ENCODE results near the gene PAX2.
A peak's percentile ranks its signal among the peaks of the same experiment; 100 is the strongest.

PAX2 gene

DNA sequence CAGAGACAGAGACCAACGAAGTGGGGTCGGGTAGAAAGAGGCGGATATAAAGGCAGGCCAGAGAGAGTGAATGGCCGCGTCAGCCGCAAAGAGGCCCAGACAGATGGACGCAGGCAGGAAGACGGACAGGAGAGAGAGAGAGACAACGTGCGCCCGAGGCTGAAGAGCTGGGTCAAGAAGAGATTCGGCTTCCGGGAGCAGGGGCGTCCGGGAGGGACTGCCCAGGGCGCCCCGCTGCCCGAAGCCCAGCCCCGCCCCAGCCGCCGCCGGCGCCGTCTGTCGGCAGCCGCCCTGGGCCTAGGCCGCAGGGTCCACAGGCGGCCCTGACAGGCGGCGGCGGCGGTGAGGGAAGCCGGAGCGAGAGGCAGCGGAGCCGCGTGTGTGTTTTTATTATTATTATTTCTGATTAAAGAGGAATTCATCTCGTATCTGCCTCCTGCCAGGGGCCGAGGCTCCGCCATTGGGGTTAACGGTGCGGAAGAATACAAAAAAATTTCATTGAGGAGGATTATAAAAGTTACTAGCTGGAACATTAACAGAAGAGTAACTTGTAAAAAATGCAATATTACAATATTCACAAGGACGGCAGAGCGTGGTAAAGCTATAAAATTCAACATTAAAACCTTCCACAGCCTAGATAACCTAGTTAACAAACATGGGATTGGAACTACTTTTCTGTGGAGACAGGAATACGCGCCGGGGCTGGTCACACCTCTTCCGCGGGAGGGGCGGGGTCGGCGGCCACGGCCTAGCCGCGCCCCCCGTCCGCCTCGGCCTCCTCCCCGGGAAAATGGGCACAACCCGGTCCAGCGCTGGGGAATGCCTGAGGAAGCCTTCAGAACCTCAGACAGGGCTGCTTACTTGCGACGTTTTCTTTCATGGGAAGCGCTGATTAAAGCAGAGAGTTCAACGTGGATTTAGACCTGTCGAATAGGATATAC is 29.7 kb upstream of the PAX2 start:
- H3K27me3 Mint-ChIP-seq: peaks cover 97% of the 10 kb centered on the region
- no peaks in the 10 kb centered on the region for H3K9me3 Mint-ChIP-seq
- H3K4me3 Mint-ChIP-seq: peak overlapping the region; percentile 37
- peaks cover 11% of the 10 kb centered on the region for H3K4me1 Mint-ChIP-seq
- no peak for ATAC-seq
- H3K27ac Mint-ChIP-seq: no peak overlapping the region
- no peaks in the 10 kb centered on the region for H3K36me3 Mint-ChIP-seq

DNA sequence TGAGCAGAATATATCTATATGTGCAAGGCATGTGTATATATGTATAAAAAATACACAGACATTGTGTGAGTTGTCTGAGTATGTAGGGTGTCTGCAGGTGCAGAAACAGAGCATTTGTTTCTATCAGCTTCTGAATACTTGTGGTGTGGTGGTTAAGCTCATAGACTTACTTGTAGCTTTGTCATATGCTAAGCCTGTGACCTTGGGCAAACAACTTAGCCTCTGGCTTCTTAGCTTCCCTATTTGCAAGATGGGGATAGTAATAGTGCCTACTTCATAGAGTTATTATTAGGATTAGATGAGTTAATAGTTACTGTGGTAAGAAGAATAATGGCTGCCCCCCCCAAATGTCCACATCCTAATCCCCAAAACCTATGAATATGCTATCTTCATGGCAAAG is 28.2 kb upstream of the PAX2 start:
- Mint-ChIP-seq H3K36me3 (no peaks in the 10 kb centered on the region), H3K27ac (no peak overlapping the region), H3K4me1 (peaks cover 11% of the 10 kb centered on the region), H3K27me3 (peaks cover 93% of the 10 kb centered on the region), H3K4me3 (no peak overlapping the region), H3K9me3 (no peaks in the 10 kb centered on the region)
- no peak for ATAC-seq

DNA sequence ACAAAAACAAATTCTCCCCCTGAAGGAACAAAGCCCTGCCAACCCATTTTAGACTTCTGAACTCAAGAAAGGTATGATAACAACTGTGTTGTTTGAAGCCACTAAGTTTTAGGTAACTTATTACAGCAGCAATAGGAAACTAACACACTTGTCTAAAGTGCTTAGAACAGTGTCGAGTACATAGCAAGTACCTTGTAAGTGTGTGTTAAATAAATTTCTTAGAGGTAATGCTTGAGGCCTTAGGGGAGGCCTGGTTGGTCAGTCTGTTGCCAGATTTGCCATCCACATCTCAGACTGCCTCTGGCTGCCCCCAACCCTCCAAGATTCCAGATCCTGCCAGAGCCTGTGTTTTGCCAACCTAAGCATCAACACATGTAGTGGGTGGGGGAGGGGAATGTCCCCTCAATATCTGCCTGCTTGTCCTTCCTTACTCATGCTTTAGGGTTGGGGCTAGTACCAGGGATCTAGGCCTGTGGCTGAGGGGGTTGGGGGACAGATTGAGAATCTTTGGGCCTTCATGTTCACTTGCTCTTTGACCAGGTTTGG is 27.1 kb upstream of the PAX2 start:
- Mint-ChIP-seq H3K27ac (no peak overlapping the region), H3K27me3 (peaks cover 93% of the 10 kb centered on the region), H3K36me3 (no peaks in the 10 kb centered on the region), H3K9me3 (no peaks in the 10 kb centered on the region), H3K4me1 (peaks cover 8% of the 10 kb centered on the region), H3K4me3 (no peak overlapping the region)
- no peak for ATAC-seq

DNA sequence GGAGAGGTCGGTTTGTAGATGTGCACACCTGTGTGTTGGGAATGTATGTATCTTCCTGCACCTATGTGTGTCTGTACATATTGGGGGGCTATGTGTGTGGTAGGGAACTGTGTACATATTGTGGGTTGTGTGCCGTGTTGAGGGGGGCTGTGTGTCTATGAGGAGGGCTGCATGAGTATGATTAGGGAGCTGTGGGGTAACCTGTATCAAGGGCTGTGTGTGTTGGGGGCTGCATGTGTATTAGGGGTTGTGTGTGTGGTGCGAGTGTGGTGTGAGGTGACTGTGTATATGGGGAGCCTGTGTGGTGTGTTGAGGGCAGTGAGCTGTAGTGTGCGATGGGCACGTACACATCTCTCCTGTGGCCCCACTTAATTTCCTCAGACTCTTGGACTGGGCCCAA is 22.2 kb upstream of the PAX2 start:
- no peak for ATAC-seq
- H3K27ac Mint-ChIP-seq: no peak overlapping the region
- no peak overlapping the region for H3K4me3 Mint-ChIP-seq
- no peaks in the 10 kb centered on the region for H3K36me3 Mint-ChIP-seq
- H3K9me3 Mint-ChIP-seq: no peaks in the 10 kb centered on the region
- H3K4me1 Mint-ChIP-seq: peaks cover 7% of the 10 kb centered on the region
- peaks cover 81% of the 10 kb centered on the region for H3K27me3 Mint-ChIP-seq

DNA sequence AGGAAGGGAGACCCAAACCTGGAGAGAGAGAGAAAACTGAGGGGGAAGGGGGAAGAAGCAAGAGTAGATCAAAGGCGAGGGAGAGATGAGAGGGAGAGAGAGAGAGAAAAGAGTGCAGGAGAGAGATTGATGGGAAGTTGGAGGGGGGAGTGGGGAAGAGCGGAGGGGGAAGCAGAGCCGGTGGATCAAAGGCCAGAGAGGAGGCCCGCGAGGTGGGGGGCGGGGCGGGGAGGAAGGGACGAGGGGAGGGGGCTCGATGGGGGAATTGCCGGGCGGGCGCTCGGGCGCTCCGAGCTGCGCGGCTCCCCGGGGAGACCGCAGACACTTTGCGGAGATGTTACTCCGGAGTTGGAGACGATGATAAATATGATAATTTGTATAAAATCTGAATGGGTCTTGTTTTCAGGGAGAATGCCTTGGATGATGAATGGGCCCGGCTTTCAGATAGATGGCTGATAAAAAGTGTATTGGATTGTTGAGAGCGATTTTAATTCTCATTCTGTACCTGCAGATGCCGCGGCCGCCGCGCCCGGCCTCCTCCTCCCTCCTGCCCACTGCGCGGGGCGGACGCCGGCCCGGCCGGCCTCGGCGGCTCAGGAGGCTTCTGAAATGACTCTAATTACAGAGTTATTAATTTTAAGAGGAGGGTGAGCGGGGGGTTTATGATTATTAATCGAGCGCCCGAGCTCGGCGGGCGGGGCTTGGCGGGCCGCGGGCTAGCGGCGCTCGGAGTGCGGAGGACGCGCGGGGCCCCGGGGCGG is 21.4 kb upstream of the PAX2 start:
- H3K4me3 Mint-ChIP-seq: peak overlapping the region; percentile 33
- H3K27ac Mint-ChIP-seq: no peak overlapping the region
- ATAC-seq: no peak
- H3K4me1 Mint-ChIP-seq: peaks cover 12% of the 10 kb centered on the region
- H3K9me3 Mint-ChIP-seq: no peaks in the 10 kb centered on the region
- no peaks in the 10 kb centered on the region for H3K36me3 Mint-ChIP-seq
- peaks cover 81% of the 10 kb centered on the region for H3K27me3 Mint-ChIP-seq

DNA sequence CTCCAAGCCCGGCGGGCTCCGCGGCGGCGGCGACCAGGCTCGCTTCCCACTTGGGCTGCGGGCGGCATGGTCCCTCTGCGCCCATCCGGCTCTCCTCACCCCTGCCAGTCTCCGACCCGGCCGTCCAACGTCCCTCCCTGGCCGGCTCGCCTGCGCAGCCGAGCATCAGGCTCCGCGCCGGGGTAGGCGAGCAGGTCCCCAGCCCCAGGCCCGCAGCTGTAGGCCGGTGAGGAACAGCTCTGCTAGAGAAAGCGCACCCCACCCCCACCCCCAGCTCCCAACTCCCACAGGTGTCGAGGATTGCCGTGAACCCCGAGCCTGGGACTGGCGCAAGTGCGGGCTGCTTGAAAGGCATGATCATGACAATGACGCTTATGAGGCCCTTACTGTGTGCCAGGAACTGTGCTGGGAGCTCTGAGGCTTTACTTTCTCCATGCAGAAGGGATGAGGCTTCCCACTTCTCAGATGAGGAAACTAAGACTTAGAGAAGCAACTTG is 20.8 kb upstream of the PAX2 start:
- no peak overlapping the region for H3K27ac Mint-ChIP-seq
- no peaks in the 10 kb centered on the region for H3K36me3 Mint-ChIP-seq
- H3K4me1 Mint-ChIP-seq: peaks cover 18% of the 10 kb centered on the region
- no peak overlapping the region for H3K4me3 Mint-ChIP-seq
- ATAC-seq: no peak
- H3K27me3 Mint-ChIP-seq: peaks cover 81% of the 10 kb centered on the region
- no peaks in the 10 kb centered on the region for H3K9me3 Mint-ChIP-seq

DNA sequence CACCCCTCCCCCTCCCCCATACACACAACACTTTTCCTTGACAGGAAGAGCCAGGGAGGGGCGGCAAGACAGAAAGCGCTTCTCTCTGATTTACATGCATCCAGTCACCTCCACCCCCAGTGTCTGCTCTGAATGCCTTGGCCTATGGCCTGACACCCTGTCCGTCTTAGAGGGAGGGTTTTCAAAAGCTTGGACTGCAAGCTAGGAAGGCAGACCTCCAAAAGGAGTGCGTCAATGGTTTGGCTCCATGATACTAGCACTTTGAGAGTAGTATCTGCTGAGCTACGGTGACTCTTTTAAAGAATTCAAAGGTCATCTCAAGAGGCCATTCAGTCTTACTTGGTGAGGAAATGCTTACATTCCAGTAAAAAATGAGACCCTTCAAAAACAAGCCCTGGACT is 20.3 kb upstream of the PAX2 start:
- H3K9me3 Mint-ChIP-seq: no peaks in the 10 kb centered on the region
- H3K27ac Mint-ChIP-seq: no peak overlapping the region
- no peaks in the 10 kb centered on the region for H3K36me3 Mint-ChIP-seq
- peaks cover 81% of the 10 kb centered on the region for H3K27me3 Mint-ChIP-seq
- H3K4me3 Mint-ChIP-seq: no peak overlapping the region
- no peak for ATAC-seq
- H3K4me1 Mint-ChIP-seq: peaks cover 23% of the 10 kb centered on the region

DNA sequence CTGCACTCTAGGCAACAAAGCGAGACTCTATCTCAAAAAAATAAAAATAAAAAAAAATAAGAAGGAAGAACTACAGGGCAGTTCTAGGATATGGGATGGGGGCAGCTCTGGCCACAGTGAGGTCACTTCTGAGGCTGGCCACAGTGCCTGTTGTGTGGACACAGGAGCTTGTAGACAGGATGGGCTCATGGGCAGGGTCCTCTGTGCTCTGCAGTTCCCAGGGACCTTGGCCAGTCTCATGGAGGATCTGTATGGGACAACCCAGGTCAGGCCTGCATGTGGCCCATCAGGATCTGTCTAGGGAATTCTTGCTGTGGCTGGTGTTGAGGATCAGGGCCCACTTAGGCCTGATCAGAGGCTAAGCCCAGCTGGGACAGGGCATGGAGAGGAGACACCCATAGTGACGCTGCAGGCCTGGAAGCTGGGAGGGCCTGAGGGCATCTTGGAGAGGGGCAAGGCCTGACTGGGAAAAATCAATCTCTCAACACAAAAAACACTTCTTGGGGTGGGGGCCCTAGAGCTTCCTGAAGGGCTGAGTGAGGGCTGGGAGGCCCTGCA is 19.4 kb upstream of the PAX2 start:
- no peak overlapping the region for H3K27ac Mint-ChIP-seq
- H3K4me1 Mint-ChIP-seq: peaks cover 29% of the 10 kb centered on the region
- H3K4me3 Mint-ChIP-seq: no peak overlapping the region
- no peaks in the 10 kb centered on the region for H3K9me3 Mint-ChIP-seq
- peaks cover 81% of the 10 kb centered on the region for H3K27me3 Mint-ChIP-seq
- no peak for ATAC-seq
- no peaks in the 10 kb centered on the region for H3K36me3 Mint-ChIP-seq

DNA sequence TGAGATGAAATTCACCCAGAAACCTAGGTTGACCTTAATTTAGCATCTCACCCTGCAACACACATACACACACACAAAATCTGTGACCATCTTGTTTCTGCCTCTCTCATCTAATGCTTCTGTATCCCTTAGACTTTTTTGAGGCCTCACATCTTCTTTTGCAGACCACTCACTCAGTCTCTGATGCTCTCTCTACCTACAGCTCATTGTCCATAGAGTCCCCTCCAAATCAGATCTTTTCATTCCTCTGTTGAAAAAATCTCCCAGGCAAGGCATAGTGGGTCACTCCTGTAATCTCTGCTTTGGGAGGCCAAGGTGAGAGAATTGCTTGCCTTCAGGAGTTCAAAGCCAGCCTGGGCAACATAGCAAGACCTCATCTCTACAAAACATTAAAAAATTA is 17.6 kb upstream of the PAX2 start:
- H3K9me3 Mint-ChIP-seq: no peaks in the 10 kb centered on the region
- ATAC-seq: no peak
- peaks cover 40% of the 10 kb centered on the region for H3K4me1 Mint-ChIP-seq
- no peak overlapping the region for H3K4me3 Mint-ChIP-seq
- H3K27me3 Mint-ChIP-seq: peaks cover 81% of the 10 kb centered on the region
- no peak overlapping the region for H3K27ac Mint-ChIP-seq
- H3K36me3 Mint-ChIP-seq: no peaks in the 10 kb centered on the region

DNA sequence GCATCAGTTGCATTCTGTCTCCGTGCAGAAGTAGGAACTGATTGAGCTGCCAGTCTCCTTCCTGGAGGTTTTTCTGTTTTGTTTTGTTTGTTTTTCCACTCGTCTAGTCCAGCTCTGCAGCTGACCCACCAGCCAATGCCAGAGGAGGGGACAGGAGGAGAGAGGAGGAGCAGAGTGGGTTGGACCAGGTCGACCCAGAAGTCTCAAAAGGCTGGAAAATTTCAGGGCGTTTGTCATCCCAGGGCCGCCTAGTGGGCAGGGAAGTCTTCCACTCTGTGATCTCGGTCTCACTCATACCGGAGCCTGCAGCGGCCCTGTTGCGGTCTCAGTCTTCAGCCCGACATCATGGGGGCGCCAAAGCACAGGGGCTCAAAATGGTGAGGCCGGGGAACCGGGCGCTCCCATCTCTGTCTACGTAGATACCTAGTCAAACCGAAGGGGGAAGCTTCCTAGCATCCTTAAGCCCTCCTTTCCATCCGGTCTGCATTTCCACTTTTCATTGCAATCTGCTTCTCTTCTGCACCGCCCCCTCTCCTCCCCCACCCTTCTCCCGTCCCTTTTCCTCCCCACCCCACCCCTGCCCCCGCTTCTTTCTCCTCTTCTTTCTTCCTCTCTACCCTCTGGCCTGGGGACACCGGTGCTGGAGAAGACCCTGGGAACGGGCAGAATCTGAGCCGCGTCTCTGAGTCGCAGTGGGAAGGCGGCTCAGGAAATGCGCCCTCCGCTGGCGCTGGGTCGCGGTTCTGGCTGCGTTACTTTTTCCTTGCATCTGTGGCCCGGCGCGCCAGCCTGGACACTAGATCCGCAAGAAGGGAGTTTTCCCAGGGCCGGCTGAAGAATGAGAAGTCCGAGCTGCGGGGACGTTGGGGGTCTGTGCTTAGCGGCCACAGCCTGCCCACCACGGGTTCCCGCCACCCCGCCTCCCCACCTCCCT is 16.2 kb upstream of the PAX2 start:
- Mint-ChIP-seq H3K4me1 (peaks cover 33% of the 10 kb centered on the region), H3K4me3 (peak overlapping the region; percentile 71), H3K27me3 (peaks cover 76% of the 10 kb centered on the region), H3K36me3 (no peaks in the 10 kb centered on the region), H3K27ac (no peak overlapping the region), H3K9me3 (no peaks in the 10 kb centered on the region)
- no peak for ATAC-seq

DNA sequence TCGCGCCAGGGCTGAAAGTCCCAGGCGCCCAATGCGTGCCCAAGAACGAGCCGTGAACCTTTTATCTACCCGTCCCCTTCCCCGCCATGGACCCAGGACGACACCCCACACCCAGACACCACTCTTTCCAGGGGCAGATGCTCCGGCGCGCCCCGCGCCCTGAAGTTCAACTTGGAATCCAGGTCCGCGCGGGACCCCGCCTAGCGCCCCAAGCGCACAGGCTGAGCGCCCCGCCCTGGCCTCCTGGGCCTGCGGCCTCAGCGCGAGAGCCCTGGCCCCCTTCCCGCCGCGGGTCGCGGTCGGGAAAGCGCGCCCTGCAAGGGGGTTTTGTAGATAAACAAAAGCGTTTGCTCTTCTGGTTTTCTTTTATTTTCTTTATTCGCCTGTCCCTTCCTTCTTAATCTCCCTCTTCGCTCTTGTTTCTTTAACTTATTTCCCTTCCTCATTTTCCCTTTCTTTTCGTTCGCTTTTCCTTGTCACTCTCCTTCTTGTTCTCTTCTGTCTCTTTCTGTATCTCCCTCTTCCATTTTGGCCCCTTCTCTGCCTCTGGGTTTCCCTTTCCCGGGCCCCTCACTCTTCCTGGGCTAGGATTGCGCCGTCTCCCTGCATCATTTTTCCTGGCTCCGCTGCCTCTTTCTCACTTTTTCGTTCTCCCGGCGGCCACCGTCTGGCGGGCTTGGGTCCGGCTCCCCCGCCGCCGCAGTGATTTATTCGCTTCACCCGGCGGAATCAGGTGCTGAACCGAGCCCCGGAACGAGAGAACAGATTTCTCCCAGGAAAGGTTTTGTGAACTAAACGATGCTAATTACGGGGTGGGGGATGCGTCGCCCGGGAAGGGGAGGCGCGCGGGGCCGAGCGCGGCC is 15.3 kb upstream of the PAX2 start:
- H3K27ac Mint-ChIP-seq: no peak overlapping the region
- ATAC-seq: no peak
- peak overlapping the region; percentile 71 for H3K4me3 Mint-ChIP-seq
- H3K4me1 Mint-ChIP-seq: peaks cover 37% of the 10 kb centered on the region
- H3K36me3 Mint-ChIP-seq: no peaks in the 10 kb centered on the region
- H3K27me3 Mint-ChIP-seq: peaks cover 81% of the 10 kb centered on the region
- no peaks in the 10 kb centered on the region for H3K9me3 Mint-ChIP-seq

DNA sequence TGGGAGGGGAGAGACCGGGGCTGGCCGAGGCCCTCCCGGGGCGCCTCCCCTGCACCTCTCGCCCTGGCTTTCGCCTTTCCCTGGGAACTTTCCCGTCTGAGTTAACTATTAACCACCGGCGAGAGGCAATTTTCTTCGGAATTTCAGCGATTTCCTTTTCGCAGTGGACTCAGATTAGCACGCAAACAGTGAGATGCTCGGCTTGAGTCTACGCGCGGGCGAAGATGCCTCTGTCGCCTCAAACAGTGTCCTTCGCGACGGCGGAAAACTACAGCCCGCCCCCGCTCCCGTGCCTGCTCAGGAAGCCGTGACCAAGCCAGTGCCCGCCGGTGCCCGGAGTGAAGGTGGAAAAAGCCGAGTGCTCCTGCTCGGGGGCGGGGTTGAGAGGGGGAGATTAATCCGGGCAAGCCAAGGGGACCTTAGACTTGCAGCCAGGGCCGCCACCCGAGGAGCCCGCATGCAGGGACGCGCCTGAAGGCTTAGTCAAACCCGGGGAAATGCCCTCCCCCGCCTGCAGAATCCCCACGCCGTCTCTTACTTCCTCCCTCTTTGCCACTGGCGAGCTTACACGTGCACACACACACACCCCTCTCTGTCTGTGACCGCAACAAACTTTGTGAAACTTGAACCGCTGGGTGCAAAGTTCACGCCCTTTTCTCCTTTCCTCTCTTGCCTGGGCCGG is 14.5 kb upstream of the PAX2 start:
- Mint-ChIP-seq H3K27ac (no peak overlapping the region), H3K4me1 (peaks cover 39% of the 10 kb centered on the region), H3K4me3 (peak overlapping the region; percentile 21), H3K36me3 (no peaks in the 10 kb centered on the region), H3K27me3 (peaks cover 80% of the 10 kb centered on the region), H3K9me3 (no peaks in the 10 kb centered on the region)
- peak; percentile 72 for ATAC-seq
